ENCODE measurements around the gene CSF2.
"Not testable (repeated sequence)": the region's sequence is repeated elsewhere in the genome, so short reads cannot be mapped to it uniquely, and the experiment has no call there.

The CSF2 gene

GRCh38 chr5:132093271-132093670 is 19.7 kb downstream of the CSF2 start:
- no peak for DNase-seq

- no peak for DNase-seq
Measured at GRCh38 chr5:132094393-132095076, 20.9 kb downstream of the CSF2 start.

- DNase-seq: no peak
Measured at GRCh38 chr5:132095077-132095410, 21.5 kb downstream of the CSF2 start.

- DNase-seq: no peak
Measured at GRCh38 chr5:132095424-132095972, 21.9 kb downstream of the CSF2 start.

- DNase-seq: no peak
Measured at GRCh38 chr5:132096904-132097303, 23.3 kb downstream of the CSF2 start.

- DNase-seq: no peak
Measured at GRCh38 chr5:132098151-132098594, 24.6 kb downstream of the CSF2 start.

- no peak for DNase-seq
Measured at GRCh38 chr5:132098621-132099020, 25.0 kb downstream of the CSF2 start.

- DNase-seq: no peak
Measured at GRCh38 chr5:132099076-132099748, 25.6 kb downstream of the CSF2 start.

- DNase-seq: no peak
Measured at GRCh38 chr5:132099905-132100304, 26.3 kb downstream of the CSF2 start.

GRCh38 chr5:132100672-132101261 is 27.2 kb downstream of the CSF2 start:
- DNase-seq: no peak

- no peak for DNase-seq
Measured at GRCh38 chr5:132101385-132101880, 27.8 kb downstream of the CSF2 start.

- peak; percentile 65 for DNase-seq
Measured at GRCh38 chr5:132102101-132102701, 28.6 kb downstream of the CSF2 start.

- DNase-seq: no peak
Measured at GRCh38 chr5:132102944-132103331, 29.3 kb downstream of the CSF2 start.

GRCh38 chr5:132103332-132103951 is 29.9 kb downstream of the CSF2 start:
- DNase-seq: peak; percentile 86

- no peak for DNase-seq
Measured at GRCh38 chr5:132103969-132104391, 30.4 kb downstream of the CSF2 start.

GRCh38 chr5:132104556-132104955 is 31.0 kb downstream of the CSF2 start:
- DNase-seq: no peak

GRCh38 chr5:132105688-132106087 is 32.1 kb downstream of the CSF2 start:
- DNase-seq: no peak

GRCh38 chr5:132108495-132108894 is 34.9 kb downstream of the CSF2 start:
- DNase-seq: not testable (repeated sequence)

- DNase-seq: not testable (repeated sequence)
Measured at GRCh38 chr5:132108957-132109356, 35.4 kb downstream of the CSF2 start.

- DNase-seq: no peak
Measured at GRCh38 chr5:132109494-132110053, 36.0 kb downstream of the CSF2 start.

GRCh38 chr5:132110195-132110594 is 36.6 kb downstream of the CSF2 start:
- DNase-seq: no peak

GRCh38 chr5:132110930-132111329 is 37.3 kb downstream of the CSF2 start:
- DNase-seq: no peak

Data from central memory CD4-positive, alpha-beta T cell (primary cell).